ENCODE data around the gene PDPR.
"Not testable (repeated sequence)": the region's sequence is repeated elsewhere in the genome, so short reads cannot be mapped to it uniquely, and the experiment has no call there.

GRCh38 chr16:70094096-70094495 is 20.0 kb upstream of the PDPR start:
- TF ChIP-seq CTCF (IDR thresholded peaks at IDR 0.05; ENCODE audit: insufficient read depth, low read length); GABPA (IDR thresholded peaks at IDR 0.05; ENCODE audit: low read depth); POLR2AphosphoS5 (IDR thresholded peaks at IDR 0.05; ENCODE audit: low read depth); SPI1 (IDR thresholded peaks at IDR 0.05; ENCODE audit: borderline replicate concordance, low read depth): not testable (repeated sequence)

All from HL-60 (cell line).